ENCODE measurements around the gene STOM. TPM values are rescaled to one million over a fixed set of nuclear protein-coding genes. Genes with fewer than 3 reads are reported as not detected.

The STOM gene
- polyA plus RNA-seq, 1 of the 3 experiments (the other 2 are of a cell fraction): 40.5 TPM

DNA sequence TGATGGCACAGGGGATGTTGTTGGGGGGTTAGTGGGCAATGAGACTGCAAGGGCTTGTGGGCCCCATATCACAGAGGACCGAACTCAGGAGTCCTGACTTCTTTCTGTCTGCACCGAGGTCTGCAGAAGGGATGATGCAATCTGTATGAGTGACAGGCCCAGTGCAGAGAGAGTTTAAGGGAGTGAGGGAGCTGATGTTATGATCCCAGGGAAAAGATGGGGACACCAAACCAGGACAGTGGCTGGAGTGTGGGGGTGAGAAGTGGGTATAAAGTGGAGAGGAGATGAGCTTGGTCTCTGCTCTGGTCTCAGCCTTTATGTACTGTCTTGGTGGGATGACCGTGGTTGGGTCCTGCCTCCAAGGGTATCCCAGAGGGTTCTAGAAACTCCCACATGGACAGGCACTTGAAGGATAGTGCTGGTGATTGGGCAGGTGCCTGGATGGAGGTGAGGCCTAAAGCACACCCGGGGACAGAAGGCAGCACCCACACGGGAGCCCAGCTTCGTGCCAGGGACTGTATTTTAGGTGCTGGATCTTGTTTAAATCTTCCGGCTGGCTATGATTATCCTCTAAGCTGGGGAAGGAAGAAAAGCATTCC lies 80.2 kb downstream of the STOM start:
- Histone ChIP-seq H3K9me2 (no peaks in the 10 kb centered on the region), H3K79me2 (ENCODE audit: insufficient read depth) (peaks cover 18% of the 10 kb centered on the region; the same call in 1 of the 2 replicates)

DNA sequence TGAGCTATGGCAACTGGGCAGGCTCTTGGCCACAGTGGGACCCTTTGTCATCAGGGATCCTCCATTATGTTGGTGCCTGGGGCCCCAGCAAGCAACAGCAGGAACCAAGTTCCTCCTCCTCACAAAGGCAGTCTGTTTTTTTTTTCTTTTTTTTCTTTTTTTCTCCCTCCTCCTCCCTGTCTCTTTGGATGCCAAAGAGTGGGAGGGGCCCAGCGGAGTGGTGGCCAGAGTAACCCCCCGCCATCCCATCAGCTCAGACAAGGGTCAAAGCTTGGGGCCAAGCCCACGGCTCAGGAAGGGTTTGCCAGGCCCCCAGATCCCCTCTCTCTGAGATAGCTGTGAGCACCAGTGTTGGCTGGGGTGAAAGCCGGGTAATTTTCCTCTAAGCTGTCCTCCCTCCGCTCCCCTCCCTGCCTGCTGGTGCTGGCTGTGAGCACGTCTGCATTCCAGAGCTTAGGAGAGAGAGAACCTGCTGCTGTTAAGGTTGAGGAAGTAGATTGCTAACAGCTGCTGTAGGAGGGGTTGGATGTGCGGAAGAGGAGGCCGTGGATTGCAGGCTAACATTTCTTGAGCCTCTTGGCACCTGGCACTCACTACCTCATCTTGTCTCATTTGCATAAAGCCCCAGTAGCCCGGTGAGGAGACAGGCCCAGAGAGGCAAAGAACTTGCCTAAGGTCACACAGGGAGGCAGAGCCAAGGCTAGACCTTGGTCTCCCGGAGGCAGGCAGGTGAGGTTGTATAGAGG lies 80.9 kb downstream of the STOM start:
- no peak for DNase-seq
- Histone ChIP-seq H3K9me2 (no peaks in the 10 kb centered on the region), H3K9me3 (no peaks in the 10 kb centered on the region), H3K27me3 (ENCODE audit: insufficient read depth) (no peaks in the 10 kb centered on the region), H3K36me3 (replicated peaks in 1 of 2; ENCODE audit: control insufficient read depth in 1 of 2, insufficient read depth in 2 of 2, low read length in 1 of 2) (peaks cover 0 to 14% of the 10 kb centered on the region in 2 experiments), H3K4me1 (ENCODE audit: control insufficient read depth in 1 of 2, insufficient read depth in 2 of 2, low read depth in 1 of 2, low read length in 1 of 2) (peaks cover 26 to 60% of the 10 kb centered on the region in 2 experiments; a peak in 3 of 4 replicates), H3K79me2 (ENCODE audit: insufficient read depth) (peaks cover 24% of the 10 kb centered on the region; the same call in 1 of the 2 replicates), H4K20me1 (ENCODE audit: insufficient read depth) (no peaks in the 10 kb centered on the region), H3K4me3 (ENCODE audit: low read depth in 2 of 2, low read length in 1 of 2) (no peak overlapping the region), H2AFZ (ENCODE audit: low read depth) (peak overlapping the region; percentile 70; the same call in 1 of the 2 replicates), H3K27ac (ENCODE audit: low read depth in 2 of 2, low read length in 1 of 2) (peak overlapping the region; percentile 88 to 94), H3K9ac (peak overlapping the region; percentile 39), H3K4me2 (peak overlapping the region; percentile 55), H3F3A (replicated peaks; ENCODE audit: insufficient read depth) (peaks cover 15% of the 10 kb centered on the region)
- POLR2A ChIA-PET: no interaction called here
- CTCF ChIA-PET: interaction anchor here (1.0 to 3.6 kb wide), 3 partner anchors 9 to 30 kb away, joined by 3 to 25 read pairs (median 7); no protein-coding TSS in a partner anchor
- WGBS (ENCODE audit: low lambda C conversion rate): 32% methylated on average over 10 of the region's 10 CpGs
- no peak for TF ChIP-seq JUND (IDR thresholded peaks at IDR 0.05)
- TF ChIP-seq, protein P1, sequence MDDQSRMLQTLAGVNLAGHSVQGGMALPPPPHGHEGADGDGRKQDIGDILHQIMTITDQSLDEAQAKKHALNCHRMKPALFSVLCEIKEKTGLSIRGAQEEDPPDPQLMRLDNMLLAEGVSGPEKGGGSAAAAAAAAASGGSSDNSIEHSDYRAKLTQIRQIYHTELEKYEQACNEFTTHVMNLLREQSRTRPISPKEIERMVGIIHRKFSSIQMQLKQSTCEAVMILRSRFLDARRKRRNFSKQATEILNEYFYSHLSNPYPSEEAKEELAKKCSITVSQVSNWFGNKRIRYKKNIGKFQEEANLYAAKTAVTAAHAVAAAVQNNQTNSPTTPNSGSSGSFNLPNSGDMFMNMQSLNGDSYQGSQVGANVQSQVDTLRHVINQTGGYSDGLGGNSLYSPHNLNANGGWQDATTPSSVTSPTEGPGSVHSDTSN (IDR thresholded peaks at IDR 0.05): no peak
- peak; percentile 37; the same call in 1 of the 2 replicates for TF ChIP-seq NFIC (IDR thresholded peaks at IDR 0.05; ENCODE audit: borderline replicate concordance)
- no peak for TF ChIP-seq TEAD4 (IDR thresholded peaks at IDR 0.05; ENCODE audit: borderline replicate concordance, insufficient read depth)
- TF ChIP-seq, protein P2, sequence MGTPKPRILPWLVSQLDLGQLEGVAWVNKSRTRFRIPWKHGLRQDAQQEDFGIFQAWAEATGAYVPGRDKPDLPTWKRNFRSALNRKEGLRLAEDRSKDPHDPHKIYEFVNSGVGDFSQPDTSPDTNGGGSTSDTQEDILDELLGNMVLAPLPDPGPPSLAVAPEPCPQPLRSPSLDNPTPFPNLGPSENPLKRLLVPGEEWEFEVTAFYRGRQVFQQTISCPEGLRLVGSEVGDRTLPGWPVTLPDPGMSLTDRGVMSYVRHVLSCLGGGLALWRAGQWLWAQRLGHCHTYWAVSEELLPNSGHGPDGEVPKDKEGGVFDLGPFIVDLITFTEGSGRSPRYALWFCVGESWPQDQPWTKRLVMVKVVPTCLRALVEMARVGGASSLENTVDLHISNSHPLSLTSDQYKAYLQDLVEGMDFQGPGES (IDR thresholded peaks at IDR 0.05; ENCODE audit: low read depth, low read length): no peak
- peak; percentile 82 for TF ChIP-seq TCF12 (IDR thresholded peaks at IDR 0.05)
- no peak for TF ChIP-seq EZH2phosphoT487 (IDR thresholded peaks at IDR 0.05; ENCODE audit: borderline replicate concordance, low read depth)
- TF ChIP-seq, protein P3, sequence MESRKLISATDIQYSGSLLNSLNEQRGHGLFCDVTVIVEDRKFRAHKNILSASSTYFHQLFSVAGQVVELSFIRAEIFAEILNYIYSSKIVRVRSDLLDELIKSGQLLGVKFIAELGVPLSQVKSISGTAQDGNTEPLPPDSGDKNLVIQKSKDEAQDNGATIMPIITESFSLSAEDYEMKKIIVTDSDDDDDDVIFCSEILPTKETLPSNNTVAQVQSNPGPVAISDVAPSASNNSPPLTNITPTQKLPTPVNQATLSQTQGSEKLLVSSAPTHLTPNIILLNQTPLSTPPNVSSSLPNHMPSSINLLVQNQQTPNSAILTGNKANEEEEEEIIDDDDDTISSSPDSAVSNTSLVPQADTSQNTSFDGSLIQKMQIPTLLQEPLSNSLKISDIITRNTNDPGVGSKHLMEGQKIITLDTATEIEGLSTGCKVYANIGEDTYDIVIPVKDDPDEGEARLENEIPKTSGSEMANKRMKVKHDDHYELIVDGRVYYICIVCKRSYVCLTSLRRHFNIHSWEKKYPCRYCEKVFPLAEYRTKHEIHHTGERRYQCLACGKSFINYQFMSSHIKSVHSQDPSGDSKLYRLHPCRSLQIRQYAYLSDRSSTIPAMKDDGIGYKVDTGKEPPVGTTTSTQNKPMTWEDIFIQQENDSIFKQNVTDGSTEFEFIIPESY (IDR thresholded peaks at IDR 0.05; ENCODE audit: borderline replicate concordance, low read depth): no peak
- TF ChIP-seq, protein P4, sequence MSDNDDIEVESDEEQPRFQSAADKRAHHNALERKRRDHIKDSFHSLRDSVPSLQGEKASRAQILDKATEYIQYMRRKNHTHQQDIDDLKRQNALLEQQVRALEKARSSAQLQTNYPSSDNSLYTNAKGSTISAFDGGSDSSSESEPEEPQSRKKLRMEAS (IDR thresholded peaks at IDR 0.05; ENCODE audit: low read depth): peak; percentile 29; the same call in 1 of the 2 replicates
- no peak; the same call in 1 of the 2 replicates for TF ChIP-seq SIN3A (IDR thresholded peaks at IDR 0.05; ENCODE audit: borderline replicate concordance, low read depth, low read length)
- no peak; the same call in 1 of the 2 replicates for TF ChIP-seq ELF1 (IDR thresholded peaks at IDR 0.05)
- TF ChIP-seq EP300 (IDR thresholded peaks at IDR 0.05; ENCODE audit: borderline replicate concordance in 1 of 2, low read depth in 1 of 2, low read length in 1 of 2): peak in 1 of 2 experiments; percentile 13; a peak in 1 of 4 replicates
- no peak; the same call in 1 of the 2 replicates for TF ChIP-seq POLR2AphosphoS5 (IDR thresholded peaks at IDR 0.05; ENCODE audit: low read depth, low read length)
- TF ChIP-seq FOXM1 (IDR thresholded peaks at IDR 0.05; ENCODE audit: low read depth): no peak
- TF ChIP-seq MEF2A (IDR thresholded peaks at IDR 0.05; ENCODE audit: borderline replicate concordance, low read depth): no peak
- TF ChIP-seq SMC3 (IDR thresholded peaks at IDR 0.05; ENCODE audit: low read depth, low read length): no peak

More for the DNA sequence above, 80.2 kb downstream of the STOM start:
- peaks cover 0 to 13% of the 10 kb centered on the region in 2 experiments for H3K36me3 ChIP-seq (replicated peaks in 1 of 2; ENCODE audit: control insufficient read depth in 1 of 2, insufficient read depth in 2 of 2, low read length in 1 of 2)
- WGBS (ENCODE audit: low lambda C conversion rate): 80% methylated on average over 7 of the region's 7 CpGs
- H3K4me3 ChIP-seq (ENCODE audit: low read depth in 2 of 2, low read length in 1 of 2): no peak overlapping the region
- H2AFZ ChIP-seq (ENCODE audit: low read depth): no peak overlapping the region
- no peaks in the 10 kb centered on the region for H3K9me3 ChIP-seq
- no peaks in the 10 kb centered on the region for H3K27me3 ChIP-seq (ENCODE audit: insufficient read depth)
- peaks cover 15% of the 10 kb centered on the region for H3F3A ChIP-seq (replicated peaks; ENCODE audit: insufficient read depth)
- peaks cover 26 to 54% of the 10 kb centered on the region in 2 experiments; a peak in 3 of 4 replicates for H3K4me1 ChIP-seq (ENCODE audit: control insufficient read depth in 1 of 2, insufficient read depth in 2 of 2, low read depth in 1 of 2, low read length in 1 of 2)
- ChIA-PET POLR2A (no interaction called here), CTCF (interaction anchor here (0.9 to 3.6 kb wide), 4 partner anchors 10 to 76 kb away, joined by 3 to 25 read pairs (median 5); no protein-coding TSS in a partner anchor)
- peak overlapping the region; percentile 39 for H3K9ac ChIP-seq
- TF ChIP-seq, protein P1 (IDR thresholded peaks at IDR 0.05): peak; percentile 55
- TF ChIP-seq EP300 (IDR thresholded peaks at IDR 0.05; ENCODE audit: borderline replicate concordance in 1 of 2, low read depth in 1 of 2, low read length in 1 of 2): no peak
- DNase-seq: no peak
- peak overlapping the region; percentile 88 to 94 for H3K27ac ChIP-seq (ENCODE audit: low read depth in 2 of 2, low read length in 1 of 2)
- no peaks in the 10 kb centered on the region for H4K20me1 ChIP-seq (ENCODE audit: insufficient read depth)
- peak overlapping the region; percentile 55; the same call in 1 of the 2 replicates for H3K4me2 ChIP-seq
